Naive thymus-derived CD4-positive, alpha-beta T cell (primary cell): ENCODE data around the gene BBOX1. TPM values are rescaled to one million over a fixed set of nuclear protein-coding genes. Genes with fewer than 3 reads are reported as not detected.
A peak's percentile ranks its signal among the peaks of the same experiment; 100 is the strongest.
"Not testable (repeated sequence)": the region's sequence is repeated elsewhere in the genome, so short reads cannot be mapped to it uniquely, and the experiment has no call there.

Experiments
- ATAC-seq: fragments of 150-1000 bp; cut with Tn5 transposase; 2 replicates; pipeline ENCODE4 v1.10.0; 2021; ENCODE audit warnings: mild to moderate bottlenecking, moderate library complexity
- CTCF ChIA-PET: fragments of 350-600 bp; sonication (Branson Sonifier 250); formaldehyde crosslinking; loops from one replicate; lab custom pipeline; 2021; ENCODE audit warnings: antibody characterized with exemption; lab: Charles Lee
- POLR2A ChIA-PET: fragments of 350-600 bp; sonication (Branson Sonifier 250); formaldehyde crosslinking; loops from one replicate; lab custom pipeline; 2021; ENCODE audit warnings: antibody characterized with exemption, inconsistent platforms; lab: Charles Lee
- DNase-seq, 9 donors: peaks; one replicate each; pipeline versions ENCODE4 v3.0.0 to v3.0.0-alpha.2; 2020 to 2022; ENCODE audit warnings: mixed read lengths in 1 of 9
- H3K27ac ChIP-seq: one replicate; pipeline ENCODE4 v1.7.0; 2013; ENCODE audit warnings: mild to moderate bottlenecking, low read depth, low read length, moderate library complexity
- H3K27me3 ChIP-seq, 2 donors: one replicate each; pipeline ENCODE4 v1.7.0; 2013; ENCODE audit warnings: low read length in 2 of 2, mild to moderate bottlenecking in 2 of 2, moderate library complexity in 2 of 2; ENCODE audit not compliant: control insufficient read depth in 2 of 2, insufficient read depth in 2 of 2
- H3K36me3 ChIP-seq, 3 experiments: 1 replicate in 2 of 3; 2 replicates in 1 of 3; pipeline ENCODE4 v1.7.0; 2013; ENCODE audit warnings: low read length in 3 of 3, mild to moderate bottlenecking in 3 of 3, moderate library complexity in 1 of 3; ENCODE audit not compliant: insufficient read depth in 3 of 3, control insufficient read depth in 2 of 3
- H3K4me1 ChIP-seq, 2 donors: one replicate each; pipeline ENCODE4 v1.7.0; 2013; ENCODE audit warnings: low read length in 2 of 2, mild to moderate bottlenecking in 2 of 2, moderate library complexity in 1 of 2; ENCODE audit not compliant: control insufficient read depth in 2 of 2, insufficient read depth in 2 of 2
- H3K4me3 ChIP-seq: 2 replicates; pipeline ENCODE4 v1.7.0; 2013; ENCODE audit warnings: mild to moderate bottlenecking, low read length
- H3K9me3 ChIP-seq, 3 experiments: 1 replicate in 2 of 3; 2 replicates in 1 of 3; pipeline ENCODE4 v1.7.0; 2013; ENCODE audit warnings: low read length in 3 of 3; ENCODE audit not compliant: control insufficient read depth in 2 of 3
- H3K27ac Mint-ChIP-seq, 9 donors: one replicate each; pipeline ENCODE4 v1.8.0; 2020 to 2022; ENCODE audit warnings: mixed read lengths in 9 of 9, mild to moderate bottlenecking in 8 of 9, moderate library complexity in 5 of 9, inconsistent platforms in 2 of 9
- H3K27me3 Mint-ChIP-seq, 5 donors: one replicate each; pipeline ENCODE4 v1.8.0; 2021 to 2022; ENCODE audit warnings: mixed read lengths in 5 of 5, mild to moderate bottlenecking in 1 of 5
- H3K36me3 Mint-ChIP-seq, 5 donors: one replicate each; pipeline ENCODE4 v1.8.0; 2020 to 2022; ENCODE audit warnings: mixed read lengths in 5 of 5, mild to moderate bottlenecking in 3 of 5, inconsistent platforms in 1 of 5
- H3K4me1 Mint-ChIP-seq, 7 donors: one replicate each; pipeline ENCODE4 v1.8.0; 2020 to 2022; ENCODE audit warnings: mixed read lengths in 7 of 7, mild to moderate bottlenecking in 3 of 7, inconsistent platforms in 1 of 7
- H3K4me3 Mint-ChIP-seq, 10 donors: one replicate each; pipeline ENCODE4 v1.8.0; 2020 to 2022; ENCODE audit warnings: mild to moderate bottlenecking in 10 of 10, mixed read lengths in 10 of 10, moderate library complexity in 6 of 10, inconsistent platforms in 2 of 10
- H3K9me3 Mint-ChIP-seq, 11 donors: one replicate each; pipeline ENCODE4 v1.8.0; 2020 to 2022; ENCODE audit warnings: mixed read lengths in 11 of 11, mild to moderate bottlenecking in 4 of 11, inconsistent platforms in 1 of 11, moderate library complexity in 1 of 11
- intact Hi-C, 2 donors: fragments of 100-400 bp; cut with micrococcal nuclease; formaldehyde crosslinking; loops; one replicate each; pipeline ENCODE4 v1.15.1; 2023
- polyA plus RNA-seq, 2 donors: library from polyadenylated mRNA; unstranded; fragments of 300-500 nt; fragmentation: Illumina TruSeq; gene quantifications; one replicate each; pipeline ENCODE4 v1.2.3, GENCODE V29; 2021
- total RNA-seq, 6 experiments: library from RNA in 5 of 6; stranded (reverse) in 5 of 6; gene quantifications; 1 replicate in 5 of 6; 2 replicates in 1 of 6; pipeline ENCODE4 v1.2.3 and lab custom pipeline; 2021 to 2026

BBOX1 gene
- total and polyA plus RNA-seq, 7 experiments from 2014 or later: not detected

DNA sequence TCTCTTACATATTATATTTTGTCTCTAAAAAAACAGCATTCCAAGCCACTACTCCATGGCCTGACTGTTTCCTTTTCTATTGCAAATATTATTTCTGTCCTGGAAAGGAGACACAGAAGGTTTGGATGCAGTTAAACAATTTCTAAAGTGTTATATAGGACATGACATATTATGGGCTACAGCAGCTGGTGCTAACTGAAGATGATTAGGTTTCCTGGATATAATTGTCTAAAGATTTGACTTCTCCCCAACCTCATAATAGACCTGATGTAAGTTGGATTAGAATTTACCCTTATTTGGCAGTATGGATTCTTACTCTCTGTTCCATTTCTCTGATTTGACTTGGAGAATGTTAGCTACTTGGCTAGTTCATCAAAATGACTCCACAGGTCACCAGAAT, 90.2 kb downstream of the BBOX1 start:
- no peak overlapping the region for H3K4me3 Mint-ChIP-seq

DNA sequence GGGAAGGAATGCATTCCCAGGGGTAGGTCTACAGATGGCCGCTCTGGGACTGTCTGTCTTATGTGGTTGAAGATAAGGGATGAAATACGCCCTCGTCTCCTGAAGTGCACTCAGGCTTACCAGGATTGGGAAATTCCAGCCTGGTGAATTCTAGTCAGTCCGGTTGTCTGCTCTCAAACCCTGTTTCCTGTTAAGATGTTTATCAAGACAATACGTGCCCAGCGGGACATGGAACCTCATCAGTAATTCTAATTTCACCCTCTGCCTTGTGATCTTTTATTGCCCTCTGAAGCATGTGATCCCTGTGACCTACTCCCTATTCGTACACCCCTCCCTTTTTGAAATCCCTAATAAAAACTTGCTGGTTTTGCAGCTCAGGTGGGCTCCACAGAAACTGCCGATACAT, 95.3 kb downstream of the BBOX1 start:
- H3K9me3 ChIP-seq, CTCF ChIA-PET, H3K27me3 ChIP-seq, POLR2A ChIA-PET, H3K36me3 Mint-ChIP-seq, DNase-seq, H3K36me3 ChIP-seq, H3K4me3 ChIP-seq, intact Hi-C loops, H3K27me3 Mint-ChIP-seq, H3K4me3 Mint-ChIP-seq, H3K27ac ChIP-seq, ATAC-seq, H3K4me1 Mint-ChIP-seq, H3K4me1 ChIP-seq: not testable (repeated sequence)
- Mint-ChIP-seq H3K27ac (peak overlapping the region in 1 of 9 donors; percentile 41), H3K9me3 (peaks cover 9 to 56% (median 20%) of the 10 kb centered on the region in 11 donors)

More for the DNA sequence above, 90.2 kb downstream of the BBOX1 start:
- intact Hi-C loops: no loop called here
- H3K9me3 ChIP-seq: no peaks in the 10 kb centered on the region
- H3K4me3 ChIP-seq: no peak overlapping the region
- no peaks in the 10 kb centered on the region for H3K27me3 ChIP-seq
- H3K36me3 ChIP-seq: no peaks in the 10 kb centered on the region
- ChIA-PET CTCF (no interaction called here), POLR2A (no interaction called here)
- Mint-ChIP-seq H3K9me3 (peaks cover 4 to 34% (median 11%) of the 10 kb centered on the region in 11 donors), H3K4me1 (no peaks in the 10 kb centered on the region), H3K36me3 (no peaks in the 10 kb centered on the region), H3K27ac (no peak overlapping the region), H3K27me3 (peaks cover 0 to 17% (median 4%) of the 10 kb centered on the region in 5 donors)
- ATAC-seq: no peak
- no peaks in the 10 kb centered on the region for H3K4me1 ChIP-seq
- no peak overlapping the region for H3K27ac ChIP-seq
- no peak for DNase-seq

DNA sequence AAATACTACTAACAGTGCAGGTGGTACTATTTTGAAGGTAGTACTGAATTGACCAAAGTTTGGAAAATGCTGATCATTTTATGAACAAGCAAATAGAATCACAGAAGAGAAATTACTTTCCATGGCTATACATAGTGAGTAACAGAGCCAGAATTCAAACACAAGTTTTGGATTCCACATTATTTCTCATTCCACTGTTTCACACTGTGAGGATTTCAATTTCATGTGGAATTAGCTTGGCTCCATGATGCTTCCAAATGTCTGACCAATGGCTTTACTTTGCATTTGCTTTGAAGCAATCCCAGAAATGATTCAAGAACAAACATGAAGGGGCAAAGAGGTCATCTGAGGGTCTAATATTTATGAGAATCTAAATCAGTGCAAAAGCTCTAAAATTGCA, 98.1 kb downstream of the BBOX1 start:
- Histone ChIP-seq H3K4me3 (no peak overlapping the region), H3K27me3 (no peaks in the 10 kb centered on the region), H3K27ac (no peak overlapping the region), H3K9me3 (peaks cover 0 to 5% (median 0%) of the 10 kb centered on the region in 3 experiments), H3K36me3 (no peaks in the 10 kb centered on the region), H3K4me1 (no peaks in the 10 kb centered on the region)
- POLR2A ChIA-PET: no interaction called here
- CTCF ChIA-PET: no interaction called here
- intact Hi-C loops: no loop called here
- DNase-seq: no peak
- ATAC-seq: no peak
- Mint-ChIP-seq H3K4me3 (no peak overlapping the region), H3K36me3 (peaks cover 0 to 8% (median 0%) of the 10 kb centered on the region in 5 donors), H3K4me1 (no peaks in the 10 kb centered on the region), H3K27me3 (peaks cover 0 to 11% (median 0%) of the 10 kb centered on the region in 5 donors), H3K27ac (no peak overlapping the region), H3K9me3 (peaks cover 6 to 60% (median 26%) of the 10 kb centered on the region in 11 donors)

DNA sequence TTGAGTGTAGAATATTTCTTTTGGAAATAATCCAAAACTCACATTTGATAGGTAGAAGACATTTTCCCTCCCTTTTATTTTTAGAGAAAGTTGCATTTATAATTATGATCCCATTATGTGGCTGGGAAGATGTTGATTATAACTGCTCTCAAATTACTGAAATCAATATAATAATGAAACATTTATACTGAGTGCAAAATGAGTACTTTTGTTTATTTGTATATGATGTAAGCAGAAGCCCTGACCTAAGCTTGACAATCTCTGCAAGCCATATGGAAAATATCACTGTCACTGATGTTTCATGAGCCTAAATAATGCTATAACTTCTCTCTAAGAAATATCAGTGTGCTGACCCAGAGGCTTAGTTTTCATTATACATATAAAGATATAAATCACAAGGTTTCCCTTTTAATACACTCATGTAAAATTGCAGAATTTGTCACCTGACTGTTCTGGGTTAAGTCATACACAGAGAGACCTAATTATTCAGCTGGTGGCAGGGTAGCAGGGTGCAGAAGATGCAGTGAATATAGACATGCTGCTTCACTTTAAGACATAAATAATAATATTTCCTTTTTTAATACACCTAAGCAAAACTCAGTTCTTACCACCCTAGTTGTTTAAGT, 99.2 kb downstream of the BBOX1 start:
- Mint-ChIP-seq H3K9me3 (peaks cover 3 to 54% (median 26%) of the 10 kb centered on the region in 11 donors), H3K4me3 (no peak overlapping the region), H3K27me3 (peaks cover 0 to 11% (median 0%) of the 10 kb centered on the region in 5 donors), H3K4me1 (no peaks in the 10 kb centered on the region), H3K27ac (no peak overlapping the region), H3K36me3 (peaks cover 0 to 8% (median 0%) of the 10 kb centered on the region in 5 donors)
- Histone ChIP-seq H3K27me3 (no peaks in the 10 kb centered on the region), H3K4me3 (no peak overlapping the region), H3K27ac (no peak overlapping the region), H3K36me3 (no peaks in the 10 kb centered on the region), H3K4me1 (no peaks in the 10 kb centered on the region), H3K9me3 (peaks cover 0 to 5% (median 0%) of the 10 kb centered on the region in 3 experiments)
- ChIA-PET CTCF (no interaction called here), POLR2A (no interaction called here)
- intact Hi-C loops: no loop called here
- DNase-seq (no peak), ATAC-seq (no peak)

DNA sequence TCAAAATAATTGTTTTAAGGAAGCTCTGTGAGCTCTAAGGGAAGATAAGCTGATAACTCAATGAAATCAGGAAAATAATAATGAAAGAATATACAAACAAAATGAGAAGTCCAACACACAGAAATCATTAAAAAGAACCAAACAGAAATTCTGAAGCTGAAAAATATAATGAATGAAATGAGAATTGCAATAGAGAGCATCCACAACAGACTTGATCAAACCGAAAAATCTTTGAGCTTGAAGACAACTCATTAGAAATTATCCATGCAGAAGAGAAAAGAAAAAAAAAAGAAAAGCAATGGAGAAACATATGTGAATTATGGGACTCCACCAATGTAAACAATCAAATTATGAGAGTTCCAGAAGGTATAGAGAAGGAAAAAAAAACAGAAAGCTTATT, 101.0 kb downstream of the BBOX1 start:
- Mint-ChIP-seq H3K27ac (no peak overlapping the region), H3K4me1 (no peaks in the 10 kb centered on the region), H3K36me3 (peaks cover 0 to 3% (median 0%) of the 10 kb centered on the region in 5 donors), H3K4me3 (no peak overlapping the region), H3K27me3 (peaks cover 0 to 6% (median 0%) of the 10 kb centered on the region in 5 donors), H3K9me3 (peaks cover 0 to 40% (median 17%) of the 10 kb centered on the region in 11 donors)
- H3K27ac ChIP-seq: no peak overlapping the region
- ChIA-PET CTCF (no interaction called here), POLR2A (no interaction called here)
- H3K36me3 ChIP-seq: no peaks in the 10 kb centered on the region
- peaks cover 0 to 5% (median 0%) of the 10 kb centered on the region in 3 experiments for H3K9me3 ChIP-seq
- no peak overlapping the region for H3K4me3 ChIP-seq
- ATAC-seq (no peak), DNase-seq (no peak)
- H3K4me1 ChIP-seq: no peaks in the 10 kb centered on the region
- intact Hi-C loops: no loop called here
- no peaks in the 10 kb centered on the region for H3K27me3 ChIP-seq

DNA sequence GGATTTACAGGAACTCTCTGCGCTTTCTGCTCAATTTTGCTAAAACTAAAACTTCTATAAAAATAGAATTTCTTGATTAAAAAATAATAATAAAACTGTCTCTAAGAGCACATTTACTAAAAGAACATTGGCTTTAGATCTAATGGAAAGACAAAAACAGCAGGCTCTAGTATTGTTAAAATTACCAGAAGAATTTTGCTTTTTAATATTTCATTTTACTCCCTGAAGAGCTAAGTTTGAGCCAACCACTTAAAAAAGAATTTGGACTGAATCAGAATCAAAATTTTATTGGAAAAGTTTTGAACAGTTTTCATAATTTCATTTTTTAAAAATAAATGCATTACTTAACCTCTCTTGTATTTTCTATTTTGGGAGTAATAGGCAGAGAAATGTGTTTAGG, 107.3 kb downstream of the BBOX1 start:
- H3K36me3 ChIP-seq: no peaks in the 10 kb centered on the region
- no peaks in the 10 kb centered on the region for H3K36me3 Mint-ChIP-seq
- no peaks in the 10 kb centered on the region for H3K9me3 ChIP-seq
- H3K27ac Mint-ChIP-seq: no peak overlapping the region
- no peaks in the 10 kb centered on the region for H3K27me3 Mint-ChIP-seq
- H3K4me1 ChIP-seq: no peaks in the 10 kb centered on the region
- ChIA-PET POLR2A (no interaction called here), CTCF (no interaction called here)
- intact Hi-C loops: no loop called here
- H3K27ac ChIP-seq: no peak overlapping the region
- no peaks in the 10 kb centered on the region for H3K27me3 ChIP-seq
- ATAC-seq (no peak), DNase-seq (no peak)
- H3K4me1 Mint-ChIP-seq: no peaks in the 10 kb centered on the region
- no peak overlapping the region for H3K4me3 ChIP-seq
- H3K9me3 Mint-ChIP-seq: peaks cover 0 to 6% (median 0%) of the 10 kb centered on the region in 11 donors
- H3K4me3 Mint-ChIP-seq: no peak overlapping the region

DNA sequence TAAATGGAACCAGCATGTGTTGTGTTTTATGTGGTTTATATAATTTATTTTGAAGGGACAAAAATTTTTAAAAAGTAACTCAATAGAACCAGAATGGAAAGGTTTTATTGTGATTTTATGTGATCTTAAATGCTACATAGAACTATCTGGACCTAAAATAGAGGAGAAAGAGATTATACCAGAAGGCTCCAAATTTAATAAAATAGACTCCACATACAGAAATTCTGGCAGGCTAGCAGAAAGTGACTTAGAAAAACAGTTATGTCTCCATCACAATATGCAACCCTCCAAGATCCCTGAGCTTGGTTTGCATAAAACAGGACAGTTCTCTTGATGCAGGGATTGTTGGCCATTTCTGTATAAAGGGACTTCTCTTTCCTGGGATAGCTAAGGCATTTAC, 107.9 kb downstream of the BBOX1 start:
- H3K27ac Mint-ChIP-seq: no peak overlapping the region
- no peak overlapping the region for H3K4me3 Mint-ChIP-seq
- no peak for ATAC-seq
- no peak overlapping the region for H3K4me3 ChIP-seq
- H3K36me3 Mint-ChIP-seq: no peaks in the 10 kb centered on the region
- peaks cover 0 to 2% (median 0%) of the 10 kb centered on the region in 5 donors for H3K27me3 Mint-ChIP-seq
- no peaks in the 10 kb centered on the region for H3K4me1 ChIP-seq
- H3K9me3 ChIP-seq: no peaks in the 10 kb centered on the region
- no peak overlapping the region for H3K27ac ChIP-seq
- CTCF ChIA-PET: no interaction called here
- no peaks in the 10 kb centered on the region for H3K27me3 ChIP-seq
- POLR2A ChIA-PET: no interaction called here
- H3K36me3 ChIP-seq: no peaks in the 10 kb centered on the region
- no peaks in the 10 kb centered on the region for H3K4me1 Mint-ChIP-seq
- peaks cover 0 to 4% (median 0%) of the 10 kb centered on the region in 11 donors for H3K9me3 Mint-ChIP-seq
- DNase-seq: no peak
- intact Hi-C loops: no loop called here
